ENCODE results near the gene OR6A2. TPM values are rescaled to one million over a fixed set of nuclear protein-coding genes. Genes with fewer than 3 reads are reported as not detected.

Gene OR6A2
- total RNA-seq, 1 donor from 2014 or later: 0.18 TPM

GRCh38 chr11:6746626-6747025 lies 52.9 kb downstream of the OR6A2 start:
- ChIA-PET POLR2A (interaction anchor here (0.5 to 3.0 kb wide), 9 partner anchors 9 to 265 kb away, joined by 3 to 26 read pairs (median 11); partner anchors contain the start of genes ARFIP2, MRPL17, OR2AG2 and TAF10), CTCF (interaction anchor here (0.8 to 15.0 kb wide), 6 partner anchors 9 to 220 kb away, joined by 3 to 391 read pairs (median 4); partner anchors contain the start of gene MRPL17)
- Mint-ChIP-seq H3K4me1 (peaks cover 2% of the 10 kb centered on the region), H3K27ac (no peak overlapping the region), H3K27me3 (no peaks in the 10 kb centered on the region), H3K36me3 (ENCODE audit: low read depth) (peaks cover 13% of the 10 kb centered on the region), H3K4me3 (no peak overlapping the region), H3K9me3 (no peaks in the 10 kb centered on the region)
- DNase-seq (no peak), ATAC-seq (ENCODE audit: low read depth) (no peak)
- intact Hi-C loops (cut with micrococcal nuclease): loop anchor here (1.0 to 10.0 kb wide), 9 partner anchors 8 to 768 kb away; partner anchors contain the start of genes ARFIP2, CNGA4, FHIP1B and MRPL17
- TF ChIP-seq, protein P1, sequence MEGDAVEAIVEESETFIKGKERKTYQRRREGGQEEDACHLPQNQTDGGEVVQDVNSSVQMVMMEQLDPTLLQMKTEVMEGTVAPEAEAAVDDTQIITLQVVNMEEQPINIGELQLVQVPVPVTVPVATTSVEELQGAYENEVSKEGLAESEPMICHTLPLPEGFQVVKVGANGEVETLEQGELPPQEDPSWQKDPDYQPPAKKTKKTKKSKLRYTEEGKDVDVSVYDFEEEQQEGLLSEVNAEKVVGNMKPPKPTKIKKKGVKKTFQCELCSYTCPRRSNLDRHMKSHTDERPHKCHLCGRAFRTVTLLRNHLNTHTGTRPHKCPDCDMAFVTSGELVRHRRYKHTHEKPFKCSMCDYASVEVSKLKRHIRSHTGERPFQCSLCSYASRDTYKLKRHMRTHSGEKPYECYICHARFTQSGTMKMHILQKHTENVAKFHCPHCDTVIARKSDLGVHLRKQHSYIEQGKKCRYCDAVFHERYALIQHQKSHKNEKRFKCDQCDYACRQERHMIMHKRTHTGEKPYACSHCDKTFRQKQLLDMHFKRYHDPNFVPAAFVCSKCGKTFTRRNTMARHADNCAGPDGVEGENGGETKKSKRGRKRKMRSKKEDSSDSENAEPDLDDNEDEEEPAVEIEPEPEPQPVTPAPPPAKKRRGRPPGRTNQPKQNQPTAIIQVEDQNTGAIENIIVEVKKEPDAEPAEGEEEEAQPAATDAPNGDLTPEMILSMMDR (IDR thresholded peaks at IDR 0.05): no peak

DNA sequence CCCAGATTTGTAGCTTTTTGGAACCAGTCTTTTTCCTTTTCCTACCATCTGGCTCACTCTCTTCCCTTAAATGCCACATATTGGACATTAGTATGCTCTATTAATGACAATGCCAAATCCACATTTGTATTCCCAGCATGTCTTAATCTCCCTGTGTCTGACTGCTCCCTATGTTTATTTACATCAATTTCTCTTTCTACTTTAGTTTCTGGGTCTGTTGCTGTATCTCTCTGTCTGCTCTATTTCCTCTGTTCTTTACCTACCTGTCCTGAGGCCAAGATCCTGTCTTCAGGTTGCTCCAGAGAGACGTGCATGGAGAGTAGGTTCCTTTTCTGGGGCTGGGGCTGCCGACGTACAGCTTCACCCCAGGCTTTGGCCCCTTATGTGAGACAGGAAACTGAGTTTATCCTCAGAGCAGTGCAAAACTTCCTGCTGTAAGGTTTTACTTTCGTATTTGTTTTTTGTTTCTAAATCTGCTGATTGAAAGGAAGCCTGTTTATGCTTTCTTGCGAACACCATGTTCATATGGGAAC lies 53.3 kb downstream of the OR6A2 start:
- peak; percentile 80 for ATAC-seq (ENCODE audit: low read depth)
- H3K27me3 Mint-ChIP-seq: no peaks in the 10 kb centered on the region
- TF ChIP-seq, protein P1 (IDR thresholded peaks at IDR 0.05): no peak

DNA sequence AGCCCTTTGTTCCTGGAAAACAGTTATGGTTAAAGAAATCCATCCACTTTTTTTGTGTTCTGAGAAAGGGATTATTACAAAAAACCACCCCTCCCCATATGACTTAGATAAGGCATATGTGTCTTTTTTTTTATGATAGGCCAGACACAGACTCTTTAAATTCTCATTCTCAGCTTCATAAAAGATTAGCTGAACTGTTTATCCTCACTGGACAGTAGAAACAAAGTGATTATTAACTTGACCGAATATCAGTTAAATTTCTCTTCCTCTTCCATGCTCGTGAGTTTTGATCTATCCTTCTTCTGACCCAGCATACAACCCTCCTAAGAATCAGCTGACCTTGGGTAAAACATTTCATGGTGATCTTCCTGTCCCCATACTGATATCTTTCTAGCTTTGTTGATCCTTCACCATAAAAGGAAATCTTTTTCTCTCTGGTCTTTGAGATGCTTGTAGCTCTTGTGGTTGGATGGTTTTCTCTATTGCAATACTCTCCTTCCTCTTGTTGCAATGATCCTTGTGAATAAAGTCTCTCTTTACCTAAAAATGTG lies 53.9 kb downstream of the OR6A2 start:
- CTCF ChIA-PET: interaction anchor here (0.9 to 15.0 kb wide), 7 partner anchors 8 to 920 kb away, joined by 3 to 391 read pairs (median 3); partner anchors contain the start of gene MRPL17
- peak; percentile 42 for ATAC-seq (ENCODE audit: low read depth)
- DNase-seq: no peak
- Mint-ChIP-seq H3K4me3 (no peak overlapping the region), H3K27ac (no peak overlapping the region), H3K27me3 (no peaks in the 10 kb centered on the region), H3K4me1 (peaks cover 6% of the 10 kb centered on the region), H3K9me3 (no peaks in the 10 kb centered on the region), H3K36me3 (ENCODE audit: low read depth) (peaks cover 17% of the 10 kb centered on the region)
- POLR2A ChIA-PET: interaction anchor here (0.7 to 3.0 kb wide), 13 partner anchors 9 to 355 kb away, joined by 3 to 26 read pairs (median 5); partner anchors contain the start of genes ARFIP2, MRPL17, OR2AG2 and SMPD1
- intact Hi-C loops (cut with micrococcal nuclease): loop anchor here (1.0 to 10.0 kb wide), 9 partner anchors 7 to 769 kb away; partner anchors contain the start of genes ARFIP2, CNGA4, FHIP1B and MRPL17
- TF ChIP-seq, protein P1 (IDR thresholded peaks at IDR 0.05): no peak

More for the DNA sequence above, 53.3 kb downstream of the OR6A2 start:
- intact Hi-C loops (cut with micrococcal nuclease): loop anchor here (1.0 to 10.0 kb wide), 9 partner anchors 8 to 769 kb away; partner anchors contain the start of genes ARFIP2, CNGA4, FHIP1B and MRPL17
- Mint-ChIP-seq H3K27ac (no peak overlapping the region), H3K36me3 (ENCODE audit: low read depth) (peaks cover 14% of the 10 kb centered on the region), H3K4me1 (peaks cover 2% of the 10 kb centered on the region), H3K9me3 (no peaks in the 10 kb centered on the region), H3K4me3 (no peak overlapping the region)
- ChIA-PET CTCF (interaction anchor here (0.9 to 15.0 kb wide), 8 partner anchors 9 to 919 kb away, joined by 3 to 391 read pairs (median 3); partner anchors contain the start of gene MRPL17), POLR2A (interaction anchor here (0.7 to 3.0 kb wide), 13 partner anchors 9 to 356 kb away, joined by 3 to 26 read pairs (median 5); partner anchors contain the start of genes ARFIP2, MRPL17, OR2AG2 and SMPD1)
- peak; percentile 24 for DNase-seq

- H3K4me1 Mint-ChIP-seq: peaks cover 11% of the 10 kb centered on the region
- POLR2A ChIA-PET: interaction anchor here (1.2 to 3.0 kb wide), 10 partner anchors 8 to 355 kb away, joined by 3 to 26 read pairs (median 8); partner anchors contain the start of genes ARFIP2, OR2AG2, SMPD1 and TAF10
- TF ChIP-seq, protein P1 (IDR thresholded peaks at IDR 0.05): no peak
- H3K36me3 Mint-ChIP-seq (ENCODE audit: low read depth): peaks cover 22% of the 10 kb centered on the region
- no peaks in the 10 kb centered on the region for H3K27me3 Mint-ChIP-seq
- intact Hi-C loops (cut with micrococcal nuclease): loop anchor here (10.0 kb wide), 3 partner anchors 180 to 770 kb away; partner anchors contain the start of genes CNGA4, FHIP1B, OR2D3 and PPFIBP2
- ATAC-seq (ENCODE audit: low read depth) (no peak), DNase-seq (no peak)
- no peaks in the 10 kb centered on the region for H3K9me3 Mint-ChIP-seq
- no peak overlapping the region for H3K4me3 Mint-ChIP-seq
- H3K27ac Mint-ChIP-seq: no peak overlapping the region
- CTCF ChIA-PET: interaction anchor here (0.9 to 15.0 kb wide), 4 partner anchors 7 to 920 kb away, joined by 3 to 391 read pairs (median 28); no protein-coding TSS in a partner anchor
Measured at GRCh38 chr11:6745018-6745417, 54.5 kb downstream of the OR6A2 start.
